Head of caudate nucleus (tissue), 42 donors: ENCODE measurements around the gene CACNA1A.
A peak's percentile ranks its signal among the peaks of the same experiment; 100 is the strongest.

Experiments
- DNase-seq, 42 donors: peaks; one replicate each; pipeline versions ENCODE4 v3.0.0 to v3.0.0-alpha.2; 2020 to 2021; ENCODE audit warnings: mixed read lengths in 7 of 42
- intact Hi-C: fragments of 100-400 bp; cut with DNase I; formaldehyde crosslinking; loops from one replicate; pipeline ENCODE4 v1.15.0; 2022

The CACNA1A gene

DNA sequence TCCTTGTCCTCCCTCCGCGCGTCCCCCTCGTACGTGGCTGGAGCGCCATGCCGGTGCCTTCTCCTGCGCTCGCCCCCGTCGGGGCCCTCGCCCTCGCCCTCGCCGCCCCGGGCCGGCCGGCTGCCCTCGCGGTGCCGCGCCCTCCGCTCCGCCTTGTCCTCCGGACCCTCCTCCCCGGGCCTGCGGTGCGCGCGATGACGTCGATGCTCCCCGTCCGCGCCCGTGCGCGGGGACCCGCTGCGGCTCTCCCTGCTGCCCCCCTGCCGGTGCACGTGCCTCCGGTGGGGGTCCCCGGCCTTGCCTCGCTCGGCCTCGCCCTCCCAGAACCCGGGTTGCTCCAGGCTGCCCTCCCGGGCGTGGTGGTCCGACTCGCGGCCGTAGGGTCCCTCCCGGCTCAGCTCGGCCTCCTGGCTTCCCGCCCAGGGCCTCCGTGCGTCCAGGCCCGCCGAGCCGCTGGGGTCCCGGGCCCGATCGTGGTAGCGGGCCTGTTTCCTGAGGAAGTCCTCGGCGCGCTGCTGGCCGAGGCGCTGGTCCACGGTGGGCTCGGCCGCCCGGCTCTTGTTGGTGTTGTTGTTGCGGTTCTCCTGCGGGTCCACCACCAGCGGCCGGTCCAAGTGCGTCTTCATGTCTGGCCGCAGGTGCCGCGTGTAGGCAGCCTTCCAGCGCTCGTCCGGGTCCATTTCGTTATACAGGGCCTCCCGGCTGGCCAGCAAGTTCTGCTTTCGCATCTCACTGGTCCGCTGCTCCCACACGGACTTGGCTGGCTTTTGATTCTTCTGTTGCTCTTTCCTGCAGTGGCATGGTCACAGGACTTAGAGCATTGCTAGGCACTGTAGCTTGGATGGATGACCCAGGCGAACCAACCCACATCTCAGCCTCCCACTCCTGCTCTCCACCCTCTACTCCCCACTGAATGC lies 207.5 kb downstream of the CACNA1A start:
- intact Hi-C loops, result no loop called here
- DNase-seq, result peak in 6 of 42 donors; percentile 7 to 48 (median 26)

DNA sequence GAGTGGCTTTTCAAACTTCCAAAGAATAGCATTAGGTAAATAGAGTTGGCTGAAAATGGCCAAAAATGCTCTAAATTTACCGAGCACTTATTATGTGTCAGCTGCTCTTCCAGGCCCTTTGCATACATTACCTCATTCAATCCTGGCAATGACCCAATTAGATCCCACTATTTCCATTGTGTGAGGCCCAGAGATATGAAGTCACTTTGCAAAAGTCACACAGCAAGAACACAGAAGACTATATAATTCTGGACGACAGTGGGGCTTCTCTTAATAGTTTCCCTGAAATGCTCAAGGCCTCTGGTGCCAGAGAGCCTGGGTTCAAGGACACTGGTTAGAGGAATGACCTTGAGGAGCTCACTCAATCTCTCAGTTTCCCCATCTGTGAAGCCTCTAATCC lies 209.3 kb downstream of the CACNA1A start:
- no peak for DNase-seq
- intact Hi-C loops, result no loop called here

DNA sequence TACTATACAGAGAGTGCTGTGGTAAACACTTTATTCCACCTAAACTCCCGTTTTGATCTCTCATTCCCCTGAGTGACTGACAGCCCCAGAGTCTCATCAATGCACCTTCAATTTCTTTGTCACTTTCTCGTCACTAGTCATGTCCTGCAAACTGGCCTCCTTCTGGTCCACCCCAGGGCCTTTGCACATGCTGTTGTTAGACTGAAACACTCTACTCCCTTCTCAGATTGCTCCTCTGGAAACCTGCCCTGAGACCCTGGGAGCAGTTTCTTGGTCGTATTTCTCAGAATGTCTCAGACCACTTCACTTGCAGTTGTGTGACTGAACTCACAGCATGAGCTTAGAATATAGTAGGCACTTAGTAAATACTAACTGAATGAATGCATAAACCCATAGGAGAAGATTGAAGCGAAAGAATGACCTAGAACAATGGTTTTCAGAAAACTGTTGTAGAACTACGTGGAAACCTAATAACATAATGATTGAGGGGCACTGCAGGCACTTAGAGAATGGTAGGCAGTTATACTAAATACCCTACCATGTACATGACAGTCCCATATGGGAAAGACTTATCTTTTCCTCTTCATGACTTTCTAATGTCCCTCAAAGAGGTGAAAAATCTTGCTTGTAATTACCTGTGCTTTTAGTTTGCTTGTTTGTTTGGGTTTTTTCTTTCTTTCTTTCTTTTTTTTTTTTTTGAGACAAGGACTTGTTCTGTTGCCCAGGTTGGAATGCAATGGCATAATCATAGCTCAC lies 211.3 kb downstream of the CACNA1A start:
- intact Hi-C loops, result no loop called here
- DNase-seq, result no peak

DNA sequence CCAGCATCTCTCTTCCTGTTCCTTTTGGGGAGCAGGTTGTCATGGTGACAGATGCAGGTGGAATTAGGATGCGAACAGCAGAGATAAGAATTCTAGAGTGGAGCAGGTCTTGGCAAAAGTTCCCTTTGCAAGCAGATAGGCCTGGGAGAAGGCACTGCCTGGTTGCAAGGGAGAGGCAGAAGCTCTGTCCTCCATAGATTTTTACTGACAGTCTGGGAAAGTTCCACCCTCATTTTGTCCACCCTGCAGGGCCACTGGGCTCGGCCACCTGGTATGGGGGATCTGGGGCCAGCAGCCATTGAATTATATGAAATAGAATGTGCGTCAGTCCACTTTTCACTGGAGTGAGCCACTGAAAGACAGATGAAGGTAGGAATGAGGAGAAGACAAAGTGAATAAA lies 214.4 kb downstream of the CACNA1A start:
- intact Hi-C loops, result no loop called here
- DNase-seq, result no peak

DNA sequence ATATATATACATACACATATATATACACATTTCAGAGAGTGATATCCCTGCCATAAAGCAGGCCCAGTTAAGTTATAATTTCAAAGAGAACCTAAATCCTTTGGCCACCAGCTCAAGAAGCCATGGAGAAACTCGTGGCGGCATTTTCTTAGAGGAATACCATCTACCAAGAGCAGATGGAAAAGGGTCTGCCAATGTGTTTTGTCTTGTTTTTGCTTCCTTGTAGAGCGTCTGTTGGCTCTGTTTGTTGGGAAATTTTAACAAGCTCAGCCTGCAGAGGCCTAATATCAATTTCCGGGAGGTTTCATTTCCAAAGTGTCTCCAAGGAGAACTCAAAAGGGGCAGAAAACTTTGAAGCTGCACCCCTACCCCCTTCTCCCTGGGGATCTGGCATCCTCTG lies 215.5 kb downstream of the CACNA1A start:
- DNase-seq, result no peak
- intact Hi-C loops, result no loop called here

DNA sequence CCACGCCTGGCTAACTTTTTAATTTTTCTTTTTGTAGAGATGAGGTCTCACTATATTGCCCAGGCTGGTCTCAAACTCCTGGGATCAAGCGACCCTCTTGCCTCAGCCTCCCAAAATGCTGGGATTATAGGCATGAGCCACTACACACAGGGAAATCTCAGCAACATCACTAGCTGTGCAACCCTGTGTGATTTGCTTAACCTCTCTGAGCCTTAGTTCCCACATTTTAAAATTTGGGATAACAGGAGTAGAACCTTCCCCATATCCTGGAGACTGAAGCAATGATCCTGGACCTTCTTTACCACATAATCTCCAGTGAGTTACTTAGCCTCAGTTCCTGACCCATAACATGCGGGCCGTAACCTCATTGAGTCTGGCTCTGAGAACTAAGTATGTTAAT lies 217.0 kb downstream of the CACNA1A start:
- no peak for DNase-seq
- intact Hi-C loops, result no loop called here

DNA sequence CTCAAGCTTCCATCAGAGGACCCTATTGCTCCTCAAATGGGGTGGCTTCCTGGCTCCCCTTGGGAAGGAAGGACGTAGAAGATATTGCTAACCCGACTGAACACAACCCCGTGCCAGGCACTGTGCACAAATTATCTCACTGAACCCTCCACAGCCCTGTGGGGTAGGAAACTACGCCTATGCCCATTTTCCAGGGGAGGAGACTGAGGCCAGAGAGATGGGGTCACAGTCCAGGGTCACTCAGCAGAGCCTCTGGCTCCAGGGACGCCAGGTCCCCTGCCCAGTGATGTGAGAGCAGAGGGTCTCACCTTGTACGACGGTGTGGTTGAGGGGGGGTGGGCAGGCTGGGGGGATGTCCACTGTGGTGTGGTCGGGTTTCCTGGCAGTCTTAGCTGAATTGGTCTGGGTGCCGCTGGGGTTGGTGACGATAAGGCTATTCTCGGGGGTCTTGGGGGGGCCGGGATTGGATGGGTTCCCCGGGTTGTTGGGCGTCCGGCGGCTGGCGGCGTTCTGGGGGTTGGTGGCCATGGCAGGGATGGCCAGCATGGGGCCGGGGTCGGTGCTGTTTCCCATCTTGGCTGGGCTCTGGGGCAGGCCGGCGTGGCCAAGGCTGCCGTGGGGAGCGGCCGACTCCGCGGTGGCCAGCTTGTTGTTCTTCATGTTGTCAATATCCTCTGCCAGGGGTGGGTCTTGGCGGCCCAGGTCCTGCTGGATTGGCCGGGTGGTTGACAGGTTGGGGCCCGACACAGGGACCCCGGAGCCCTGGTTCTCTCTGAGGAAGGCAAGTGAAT lies 219.9 kb downstream of the CACNA1A start:
- intact Hi-C loops, result no loop called here
- DNase-seq, result no peak

DNA sequence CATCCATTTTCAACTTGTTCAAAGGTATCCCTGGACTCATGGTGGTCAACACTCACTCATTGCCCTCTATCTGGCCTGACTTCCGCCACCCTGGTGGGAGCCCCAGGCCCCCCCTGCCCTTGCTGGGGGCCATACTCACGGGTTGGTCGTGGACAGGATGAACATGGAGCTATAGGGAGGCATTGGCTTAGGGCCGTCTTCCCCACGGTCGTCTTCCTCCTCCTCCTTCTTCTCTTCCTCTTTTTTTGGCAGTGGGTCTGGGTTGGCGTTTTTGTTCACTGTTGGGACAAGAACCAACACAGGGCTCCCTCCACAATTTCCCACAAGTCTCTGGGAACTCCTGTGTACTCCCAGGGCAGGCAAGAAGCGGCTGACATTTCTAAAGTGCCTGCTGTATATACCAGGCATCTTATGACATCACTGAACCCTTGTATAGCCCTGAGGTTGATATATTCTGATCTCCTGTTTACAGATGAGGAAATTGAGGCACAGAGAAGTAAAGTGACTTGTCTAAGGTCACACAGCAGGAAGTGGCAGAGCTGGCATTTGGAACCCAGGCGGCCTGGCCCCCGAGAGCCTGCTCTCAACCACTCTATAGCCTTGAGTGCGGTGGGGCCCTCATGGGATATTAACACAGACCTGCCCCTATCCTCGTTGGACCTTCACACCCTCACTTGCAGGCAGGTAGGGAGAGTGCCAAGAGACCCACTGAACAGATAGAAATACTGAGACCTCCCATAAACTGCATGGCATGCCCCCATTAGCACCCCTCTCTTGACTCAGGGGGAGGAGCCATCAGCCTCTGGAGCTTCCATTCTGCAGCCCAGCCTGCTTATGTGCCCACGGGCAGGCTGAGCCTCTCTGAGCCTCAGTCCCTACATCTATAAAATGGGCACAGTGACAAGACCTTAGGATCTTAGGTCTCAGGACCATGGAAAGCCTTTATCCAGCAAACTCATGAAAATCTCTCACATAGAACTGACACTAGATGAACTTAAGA lies 221.1 kb downstream of the CACNA1A start:
- no peak for DNase-seq
- intact Hi-C loops, result no loop called here

DNA sequence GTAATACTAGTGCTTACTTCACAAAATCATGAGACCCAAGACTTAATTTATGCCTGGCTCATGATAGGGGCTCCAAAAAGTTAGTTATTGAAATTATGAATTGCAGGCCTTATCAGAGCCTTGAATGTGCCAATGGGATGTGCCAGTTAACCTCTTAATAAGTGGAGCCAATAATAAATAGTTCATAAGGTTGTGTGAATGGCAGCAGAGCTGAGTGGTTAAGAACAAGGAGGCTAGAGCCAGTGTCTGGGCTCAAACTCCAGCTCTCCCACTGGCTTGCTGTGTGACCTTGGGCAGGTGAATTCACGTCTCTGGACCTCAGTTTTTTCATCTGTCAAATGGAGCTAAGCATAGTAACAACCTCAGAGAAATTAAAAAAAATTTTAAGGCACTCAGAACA lies 222.4 kb downstream of the CACNA1A start:
- intact Hi-C loops, result no loop called here

DNA sequence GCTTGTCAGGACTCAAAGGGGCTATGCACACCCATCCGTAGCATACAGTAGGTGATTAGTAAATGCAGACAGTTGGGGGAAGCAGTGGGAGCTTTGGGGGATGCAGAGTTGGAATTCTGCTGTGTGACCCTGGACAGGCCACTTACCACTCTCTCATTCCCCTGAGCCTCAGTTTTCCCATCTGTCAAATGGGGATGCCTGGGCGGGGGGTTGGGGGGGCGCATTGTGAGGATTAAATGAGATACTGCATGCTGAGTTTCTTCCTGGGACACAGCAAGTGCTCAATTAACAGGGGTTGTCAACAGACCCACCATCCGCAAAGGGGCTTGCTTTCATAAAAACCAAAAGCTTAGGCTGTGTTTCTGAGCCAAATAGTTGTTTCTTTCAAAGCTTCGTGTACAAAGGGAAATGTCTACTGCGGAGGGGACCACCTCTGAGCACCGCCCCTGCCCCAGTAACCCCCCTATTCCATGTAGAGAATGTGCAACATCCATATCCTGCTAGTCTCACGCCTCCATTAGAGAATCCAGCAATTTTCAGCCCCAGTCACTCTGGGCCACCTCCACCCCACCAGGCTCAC lies 223.7 kb downstream of the CACNA1A start:
- no peak for DNase-seq
- intact Hi-C loops, result no loop called here

More for the DNA sequence above, 222.4 kb downstream of the CACNA1A start:
- no peak for DNase-seq

DNA sequence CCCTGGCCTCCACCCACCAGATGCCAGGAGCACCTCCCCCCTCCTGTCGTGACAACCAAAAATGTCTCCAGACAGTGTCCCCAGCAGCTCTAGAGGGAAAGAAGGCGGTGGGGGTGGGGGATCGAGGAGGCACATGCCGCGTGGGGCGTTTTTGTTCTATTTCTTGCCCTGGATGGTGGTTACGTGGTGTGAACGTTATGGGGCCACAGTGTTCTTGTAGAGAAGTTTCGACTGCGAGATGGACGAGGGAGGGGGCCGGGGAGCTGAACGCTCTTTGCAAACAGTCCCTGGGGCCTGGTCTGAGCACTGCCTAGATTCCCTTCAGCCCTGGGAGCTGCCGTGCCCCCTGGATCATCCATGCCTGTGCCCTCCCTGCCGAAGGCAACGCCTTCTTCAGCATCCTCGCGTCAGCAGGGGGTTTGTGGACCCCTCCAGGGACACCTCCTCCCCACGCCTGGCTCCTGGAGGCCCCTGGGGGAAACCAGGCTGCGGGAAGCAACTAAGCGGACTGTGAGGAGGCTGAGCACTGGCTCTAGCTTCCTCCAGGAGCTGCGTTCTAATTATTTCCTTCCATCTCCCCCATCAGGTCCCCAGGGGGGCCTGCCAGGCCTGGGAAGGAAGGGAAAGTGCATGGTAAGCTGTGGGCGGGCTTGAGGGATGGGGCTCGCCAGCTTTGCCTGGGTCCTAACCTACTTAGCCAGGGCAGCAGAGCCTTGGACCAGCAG lies 224.6 kb downstream of the CACNA1A start:
- peak in 37 of 42 donors; percentile 10 to 70 (median 45) for DNase-seq
- intact Hi-C loops, result no loop called here

DNA sequence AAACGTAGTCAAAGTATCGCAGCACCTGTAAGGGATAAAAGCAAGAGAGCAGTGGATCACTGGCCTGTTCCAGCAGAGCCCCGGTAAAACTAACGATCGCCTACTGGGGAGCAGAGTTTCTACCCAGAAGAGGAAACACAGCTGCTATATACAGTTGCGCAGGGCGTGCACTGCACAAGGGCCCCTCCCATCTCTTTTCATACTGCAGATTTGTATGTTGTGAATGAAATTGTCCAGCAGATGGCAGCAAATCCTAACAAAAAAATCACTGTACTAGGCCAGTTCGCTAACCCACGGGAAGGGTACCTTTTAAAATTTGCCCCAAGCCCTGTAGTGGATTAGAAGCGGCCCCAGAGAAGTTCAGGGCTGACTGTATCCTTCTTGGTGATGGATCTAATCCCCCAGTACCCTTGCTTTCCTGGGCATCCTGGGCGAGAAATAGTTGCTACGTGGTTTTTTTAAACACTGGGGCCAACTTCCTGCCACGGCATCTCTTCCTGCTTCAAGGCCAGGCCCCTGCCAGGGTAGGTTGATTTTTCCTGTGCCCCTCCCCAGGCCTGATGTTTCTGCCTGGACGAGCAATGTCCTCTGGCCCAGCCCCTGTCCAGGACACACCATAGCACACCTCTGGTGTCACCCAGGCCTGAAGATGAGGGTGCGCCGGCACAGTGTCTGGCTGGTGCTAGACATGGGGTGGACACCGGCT lies 229.0 kb downstream of the CACNA1A start:
- DNase-seq, result peak in 33 of 42 donors; percentile 3 to 83 (median 54)
- intact Hi-C loops, result loop anchor here (2.0 kb wide), 1 partner anchor 312 kb away; no protein-coding TSS in a partner anchor

DNA sequence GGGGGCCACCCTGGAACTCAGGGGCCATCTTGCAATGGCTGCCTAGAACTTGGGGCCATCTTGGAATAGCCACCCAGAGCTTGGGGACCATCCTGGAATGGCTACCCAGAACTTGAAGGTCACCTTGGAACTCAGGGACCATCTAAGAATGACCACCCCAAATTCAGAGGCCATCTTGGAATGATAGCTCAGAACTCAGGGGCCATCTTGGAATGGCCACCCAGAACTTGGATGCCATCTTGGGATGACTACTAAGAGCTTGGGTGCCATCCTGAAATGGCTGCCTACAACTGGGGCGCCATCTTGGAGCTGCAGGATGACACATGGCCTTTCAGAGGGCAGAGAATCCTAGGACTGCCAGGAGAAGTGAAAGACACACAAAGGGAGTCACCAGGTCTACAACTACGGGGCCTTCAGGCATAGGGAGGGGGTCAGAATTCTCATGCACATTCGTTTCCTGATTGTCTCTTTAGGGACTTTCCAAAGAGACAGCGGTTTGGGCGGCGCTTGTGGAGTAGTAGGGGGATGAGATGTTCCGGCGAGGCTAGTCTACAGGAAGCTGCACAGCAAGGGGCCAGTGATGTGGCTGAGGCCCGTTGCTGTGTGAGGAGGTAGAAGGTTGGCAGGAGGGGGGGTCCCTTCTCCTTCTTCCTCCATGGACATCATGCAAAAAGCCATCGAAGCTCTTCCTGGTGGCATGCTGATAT lies 231.1 kb downstream of the CACNA1A start:
- DNase-seq, result no peak
- intact Hi-C loops, result no loop called here

DNA sequence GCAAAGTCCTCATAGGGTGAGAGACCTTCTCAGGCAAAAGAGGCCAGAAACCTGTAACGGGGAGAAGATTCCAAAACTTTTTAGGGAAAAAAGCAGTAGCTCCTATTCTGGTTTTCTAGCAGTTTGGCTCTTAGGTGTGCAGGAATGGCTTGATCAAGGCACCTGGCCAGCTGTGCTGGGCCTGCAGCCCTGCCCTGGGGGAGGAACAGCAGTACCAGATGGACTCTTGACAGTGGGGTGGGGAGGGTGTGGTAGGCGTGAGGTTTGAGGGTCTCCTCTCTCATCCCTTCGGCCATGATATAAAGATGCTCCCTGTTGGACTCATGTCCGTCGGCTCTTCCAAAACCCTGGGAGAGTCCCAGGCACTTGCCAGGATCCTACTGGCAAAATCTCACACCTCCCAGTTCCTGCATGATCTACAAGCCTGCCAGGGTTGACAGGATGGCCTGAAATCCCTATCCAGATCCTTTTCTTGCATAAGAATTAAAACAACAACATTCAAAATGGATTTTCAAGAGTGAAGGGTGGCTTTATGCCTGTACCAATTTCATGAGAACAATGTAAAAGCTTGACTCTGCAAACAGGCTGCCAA lies 235.7 kb downstream of the CACNA1A start:
- intact Hi-C loops, result no loop called here
- DNase-seq, result no peak

DNA sequence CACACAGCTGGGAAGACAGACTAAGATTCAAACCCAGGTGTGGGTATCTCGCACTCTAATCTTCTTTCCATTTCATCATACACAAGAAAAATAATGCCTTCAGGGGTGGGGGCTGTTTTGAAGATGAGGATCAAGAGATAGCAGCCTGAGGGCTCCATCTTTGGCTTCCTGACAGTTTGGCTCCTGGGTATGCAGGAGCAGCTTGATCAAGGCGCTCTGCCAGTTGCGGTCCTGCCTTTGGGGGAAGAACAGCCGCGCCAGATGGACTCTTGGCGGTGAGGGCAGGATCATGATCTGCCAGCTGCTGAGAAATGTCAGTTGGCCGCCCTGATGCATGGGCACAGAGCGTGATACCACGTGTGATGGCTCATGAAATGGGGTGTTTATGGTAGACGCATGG lies 236.9 kb downstream of the CACNA1A start:
- no peak for DNase-seq
- intact Hi-C loops, result no loop called here

DNA sequence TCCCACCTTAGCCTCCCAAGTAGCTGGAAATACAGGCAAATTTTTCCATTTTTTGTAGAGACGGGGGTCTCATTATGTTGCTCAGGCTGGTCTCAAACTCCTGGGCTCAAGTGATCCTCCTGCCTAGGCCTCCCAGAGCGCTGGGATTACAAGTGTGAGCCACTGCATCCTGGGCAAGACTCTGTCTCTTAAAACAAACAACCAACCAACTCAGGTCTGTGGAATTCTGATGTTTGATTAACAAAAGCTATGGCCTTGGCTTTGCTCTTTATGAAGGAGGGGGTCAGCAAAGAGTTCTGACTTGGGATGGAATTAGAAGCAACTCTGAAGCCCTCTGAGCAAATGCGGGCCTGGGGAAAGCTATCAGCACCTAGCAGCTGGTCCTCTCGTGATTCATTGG lies 238.4 kb downstream of the CACNA1A start:
- intact Hi-C loops, result no loop called here
- no peak for DNase-seq
